H1 (cell line): ENCODE measurements around the gene DTD1. TPM values are rescaled to one million over a fixed set of nuclear protein-coding genes. Genes with fewer than 3 reads are reported as not detected.

Experiments
- CTCF ChIA-PET: fragments of 300-600 bp; sonication (Branson Sonifier 250); formaldehyde crosslinking; loops from one replicate; lab custom pipeline; 2021; ENCODE audit not compliant: partially characterized antibody; lab: Charles Lee
- POLR2A ChIA-PET: fragments of 300-600 bp; sonication (Branson Sonifier 250); formaldehyde crosslinking; loops from one replicate; lab custom pipeline; 2021; ENCODE audit warnings: inconsistent platforms; ENCODE audit not compliant: partially characterized antibody; lab: Charles Lee
- DNase-seq, 2 experiments: peaks; one replicate each; pipeline versions ENCODE4 v3.0.0 to v3.0.0-alpha.2; 2010 to 2022; ENCODE audit warnings: low spot score in 2 of 2, low read depth in 1 of 2, mixed read lengths in 1 of 2
- FAIRE-seq: peaks from 2 replicates; lab custom pipeline; 2011; peaks lifted over from hg19 to GRCh38; lab: Jason Lieb, UNC
- H2AFZ ChIP-seq: 2 replicates; pipeline ENCODE4 v1.8.1; 2012; ENCODE audit warnings: low read length, inconsistent platforms
- H2AK5ac ChIP-seq: 2 replicates; pipeline ENCODE4 v1.6.1; 2013; ENCODE audit warnings: low read depth, low read length
- H2BK120ac ChIP-seq: replicated peaks from 2 replicates; pipeline ENCODE3; 2013; ENCODE audit warnings: low read depth, low read length, inconsistent platforms
- H2BK12ac ChIP-seq: 2 replicates; pipeline ENCODE4 v1.6.1; 2013; ENCODE audit warnings: low read depth, low read length
- H2BK15ac ChIP-seq: 2 replicates; pipeline ENCODE4 v1.6.1; 2013; ENCODE audit warnings: low read length
- H2BK20ac ChIP-seq: 2 replicates; pipeline ENCODE4 v1.6.1; 2013; ENCODE audit warnings: low read length
- H2BK5ac ChIP-seq: 2 replicates; pipeline ENCODE4 v1.6.1; 2013; ENCODE audit warnings: low read depth, low read length
- H3K14ac ChIP-seq: 2 replicates; pipeline ENCODE4 v1.6.1; 2013; ENCODE audit warnings: inconsistent platforms; ENCODE audit not compliant: insufficient read length
- H3K18ac ChIP-seq: 2 replicates; pipeline ENCODE4 v1.6.1; 2013; ENCODE audit warnings: low read length; ENCODE audit errors: extremely low read depth
- H3K23ac ChIP-seq: 2 replicates; pipeline ENCODE4 v1.6.1; 2013; ENCODE audit warnings: inconsistent platforms; ENCODE audit not compliant: insufficient read length
- H3K23me2 ChIP-seq: 2 replicates; pipeline ENCODE4 v1.6.1; 2013; ENCODE audit warnings: low read depth, low read length
- H3K27ac ChIP-seq: 2 replicates; pipeline ENCODE4 v1.6.1; 2011; ENCODE audit warnings: low read depth, low read length, inconsistent platforms
- H3K27me3 ChIP-seq, 4 experiments: replicated peaks in 1 of 4; 1 replicate in 1 of 4; 2 replicates in 3 of 4; pipeline versions ENCODE4 v1.6.1 to v1.8.1; 2011 to 2013; ENCODE audit warnings: low read length in 3 of 4, mild to moderate bottlenecking in 3 of 4, inconsistent platforms in 2 of 4, mixed read lengths in 2 of 4, moderate library complexity in 1 of 4; ENCODE audit not compliant: control insufficient read depth in 3 of 4, insufficient read depth in 3 of 4; ENCODE audit errors: extremely low read depth in 1 of 4
- H3K36me3 ChIP-seq, 4 experiments: 2 replicates each; pipeline versions ENCODE4 v1.6.1 to v1.8.1; 2011 to 2013; ENCODE audit warnings: mild to moderate bottlenecking in 4 of 4, low read length in 3 of 4, moderate library complexity in 2 of 4, control low read depth in 1 of 4, inconsistent platforms in 1 of 4; ENCODE audit not compliant: insufficient read depth in 4 of 4, control insufficient read depth in 2 of 4
- H3K4ac ChIP-seq: replicated peaks from 2 replicates; pipeline ENCODE3; 2013; ENCODE audit warnings: low read length, low read depth, mixed read lengths, inconsistent platforms; ENCODE audit not compliant: insufficient read length
- H3K4me1 ChIP-seq, 4 experiments: replicated peaks in 1 of 4; 1 replicate in 1 of 4; 2 replicates in 3 of 4; pipeline versions ENCODE4 v1.6.1 to v1.8.1; 2011 to 2013; ENCODE audit warnings: low read length in 3 of 4, inconsistent platforms in 2 of 4, mixed read lengths in 1 of 4; ENCODE audit not compliant: insufficient read depth in 4 of 4, control insufficient read depth in 3 of 4
- H3K4me2 ChIP-seq, 2 experiments: 2 replicates each; pipeline versions ENCODE4 v1.6.1 to v1.8.1; 2011 to 2013; ENCODE audit warnings: low read depth in 2 of 2, low read length in 2 of 2, control low read depth in 1 of 2, inconsistent platforms in 1 of 2, mild to moderate bottlenecking in 1 of 2; ENCODE audit not compliant: insufficient read depth in 1 of 2
- H3K4me3 ChIP-seq, 4 experiments: fragments of 200-600, 300-600 bp in 1 of 4; sonication (generic), shearing (Covaris generic), sonication (Bioruptor Twin) in 1 of 4; 2 replicates each; pipeline versions ENCODE4 v1.5.1 to v1.8.1; 2011 to 2016; ENCODE audit warnings: low read length in 4 of 4, low read depth in 3 of 4, control low read depth in 2 of 4, inconsistent platforms in 2 of 4, mild to moderate bottlenecking in 2 of 4, mixed read lengths in 1 of 4, moderate library complexity in 1 of 4; ENCODE audit not compliant: insufficient read depth in 2 of 4; ENCODE audit errors: extremely low read depth in 1 of 4
- H3K56ac ChIP-seq: replicated peaks from 2 replicates; pipeline ENCODE3; 2013; ENCODE audit warnings: low read depth, mild to moderate bottlenecking, mixed read lengths, low read length, inconsistent platforms; ENCODE audit not compliant: insufficient read length
- H3K79me1 ChIP-seq: 2 replicates; pipeline ENCODE4 v1.6.1; 2013; ENCODE audit warnings: low read depth, low read length, control low read depth
- H3K79me2 ChIP-seq, 2 experiments: 2 replicates each; pipeline versions ENCODE4 v1.6.1 to v1.8.1; 2012 to 2013; ENCODE audit warnings: low read length in 2 of 2, mild to moderate bottlenecking in 2 of 2, inconsistent platforms in 1 of 2; ENCODE audit not compliant: insufficient read depth in 2 of 2, control insufficient read depth in 1 of 2
- H3K9ac ChIP-seq, 4 experiments: replicated peaks in 1 of 4; 1 replicate in 1 of 4; 2 replicates in 3 of 4; pipeline versions ENCODE4 v1.6.1 to v1.8.1; 2011 to 2013; ENCODE audit warnings: low read depth in 3 of 4, low read length in 3 of 4, control low read depth in 2 of 4, mild to moderate bottlenecking in 2 of 4, moderate library complexity in 2 of 4, inconsistent platforms in 1 of 4; ENCODE audit errors: extremely low read depth in 1 of 4
- H3K9me3 ChIP-seq, 2 experiments: 2 replicates each; pipeline versions ENCODE4 v1.6.1 to v1.8.1; 2012 to 2013; ENCODE audit warnings: mild to moderate bottlenecking in 2 of 2, moderate library complexity in 2 of 2, control low read depth in 1 of 2, inconsistent platforms in 1 of 2, low read depth in 1 of 2, low read length in 1 of 2, mixed read lengths in 1 of 2; ENCODE audit not compliant: insufficient read depth in 2 of 2
- H4K20me1 ChIP-seq, 2 experiments: replicated peaks in 1 of 2; 2 replicates each; pipeline versions ENCODE3 to v1.8.1; 2011 to 2013; ENCODE audit warnings: inconsistent platforms in 2 of 2, low read length in 2 of 2, mild to moderate bottlenecking in 1 of 2; ENCODE audit not compliant: insufficient read depth in 2 of 2, control insufficient read depth in 1 of 2
- H4K5ac ChIP-seq: 2 replicates; pipeline ENCODE4 v1.6.1; 2013; ENCODE audit warnings: low read length, low read depth, mixed read lengths, inconsistent platforms; ENCODE audit not compliant: insufficient read length
- H4K8ac ChIP-seq: 2 replicates; pipeline ENCODE4 v1.8.0; 2013; ENCODE audit warnings: mild to moderate bottlenecking, moderate library complexity, low read length, inconsistent platforms; ENCODE audit not compliant: insufficient read depth; ENCODE audit errors: extremely low read depth
- H4K91ac ChIP-seq: replicated peaks from 2 replicates; pipeline ENCODE3; 2013; ENCODE audit warnings: low read length, mixed read lengths, inconsistent platforms; ENCODE audit not compliant: insufficient read length
- CBX5 ChIP-seq: fragments of 300-800, 300-1000 bp; sonication (generic); IDR thresholded peaks from 2 replicates; pipeline ENCODE4 v1.7.1; 2016; ENCODE audit warnings: antibody characterized with exemption, low read length, low read depth
- EGR1 ChIP-seq: IDR thresholded peaks from 2 replicates; pipeline ENCODE4 v1.6.1; 2011; ENCODE audit warnings: low read depth, low read length, borderline replicate concordance
- EZH2 ChIP-seq: fragments of 200-600 bp; sonication (generic); IDR thresholded peaks from 2 replicates; pipeline ENCODE4 v1.7.1; 2012; ENCODE audit warnings: low read depth, mild to moderate bottlenecking, moderate library complexity, low read length, inconsistent platforms; ENCODE audit not compliant: severe bottlenecking
- GTF2F1 ChIP-seq: IDR thresholded peaks from 2 replicates; pipeline ENCODE4 v1.6.1; 2012; ENCODE audit warnings: low read depth, low read length, improper control_type of control experiment, borderline replicate concordance
- KDM1A ChIP-seq: fragments of 200-600, 300-600 bp; sonication (generic); IDR thresholded peaks from 2 replicates; pipeline ENCODE4 v1.7.1; 2016; ENCODE audit warnings: mild to moderate bottlenecking, low read length, borderline replicate concordance
- MAFK ChIP-seq: IDR thresholded peaks from 2 replicates; pipeline ENCODE4 v1.6.1; 2012; ENCODE audit warnings: low read depth, mild to moderate bottlenecking, improper control_type of control experiment, low read length
- PHF8 ChIP-seq: fragments of 200-600 bp; sonication (generic); conservative IDR thresholded peaks from 2 replicates; pipeline ENCODE4 v1.7.1; 2012; ENCODE audit warnings: low read depth, mild to moderate bottlenecking, inconsistent platforms, low read length, moderate library complexity
- TAF7 ChIP-seq: optimal IDR thresholded peaks from 2 replicates; pipeline ENCODE3; 2011; ENCODE audit warnings: low read depth, mild to moderate bottlenecking, inconsistent platforms, low read length, moderate library complexity, borderline replicate concordance
- TCF12 ChIP-seq: IDR thresholded peaks from 2 replicates; pipeline ENCODE4 v1.6.1; 2011; ENCODE audit warnings: low read depth, mild to moderate bottlenecking, low read length
- TEAD4 ChIP-seq: IDR thresholded peaks from 2 replicates; pipeline ENCODE4 v1.6.1; 2012; ENCODE audit warnings: low read depth, low read length, inconsistent platforms, mixed read lengths
- YY1 ChIP-seq: IDR thresholded peaks from 2 replicates; pipeline ENCODE4 v1.6.1; 2011; ENCODE audit warnings: low read depth, mild to moderate bottlenecking, low read length
- WGBS, 2 experiments: shearing (Covaris generic) in 1 of 2; methylation state at CpG; one replicate each; pipeline versions ENCODE4 v1.1.6 to v1.1.7; 2013 to 2015; ENCODE audit warnings: low lambda C conversion rate in 2 of 2, mixed read lengths in 2 of 2, inconsistent platforms in 1 of 2, low coverage in 1 of 2, missing lambda C conversion rate in 1 of 2; ENCODE audit not compliant: insufficient replicate concordance in 2 of 2, insufficient coverage in 1 of 2, insufficient read length in 1 of 2; ENCODE audit errors: extremely low coverage in 1 of 2, missing lambda C conversion rate in 1 of 2; 5-methylcytosine and 5-hydroxymethylcytosine counted together
- polyA plus RNA-seq, 7 experiments: library from polyadenylated mRNA; depleted of rRNA in 3 of 7; stranded (reverse) in 5 of 7; unstranded in 2 of 7; fragments of >200 nt in 5 of 7; fragments of 200-250 nt in 2 of 7; gene quantifications; 1 replicate in 5 of 7; 2 replicates in 1 of 7; 4 replicates in 1 of 7; pipeline versions ENCODE4 v1.2.1 to v1.2.3, GENCODE V29; 2011 to 2013; ENCODE audit warnings: missing spikeins in 2 of 7, mixed read lengths in 2 of 7
- total RNA-seq: library from RNA; stranded (reverse); fragmentation: NEBNext Ultra II Directional; extraction: Animal tissue kit (Norgen Biotek cat#: 25700); gene quantifications from 2 replicates; pipeline ENCODE4 v1.2.1, GENCODE V29; 2021
- TF ChIP-seq, protein P1 (sequence below): IDR thresholded peaks from 2 replicates; pipeline ENCODE4 v1.6.1; 2012; ENCODE audit warnings: low read length, inconsistent platforms

Gene DTD1
- total and polyA plus RNA-seq, 2 of the 8 experiments (the other 6 are each of a cell fraction or from before 2014, with no cell fraction given) = 49.7 to 66.6 TPM

- Histone ChIP-seq H2BK15ac (no peak overlapping the region), H2BK120ac (no peak overlapping the region), H4K5ac (no peak overlapping the region), H3K27me3 (no peaks in the 10 kb centered on the region), H3K36me3 (no peaks in the 10 kb centered on the region), H3K9me3 (no peaks in the 10 kb centered on the region), H3K18ac (no peak overlapping the region), H3K23ac (no peak overlapping the region), H3K4me3 (no peak overlapping the region), H3K4ac (no peak overlapping the region), H2AFZ (no peak overlapping the region), H2BK12ac (no peak overlapping the region), H3K9ac (no peak overlapping the region), H3K27ac (no peak overlapping the region), H3K4me1 (peaks cover 0 to 3% (median 1%) of the 10 kb centered on the region in 4 experiments; a peak in 3 of 7 replicates), H2AK5ac (no peak overlapping the region), H3K4me2 (no peak overlapping the region), H4K8ac (no peak overlapping the region), H2BK5ac (no peak overlapping the region), H2BK20ac (no peak overlapping the region), H3K56ac (no peak overlapping the region), H3K23me2 (no peaks in the 10 kb centered on the region), H3K79me2 (no peaks in the 10 kb centered on the region), H4K20me1 (peaks cover 0 to 3% of the 10 kb centered on the region in 2 experiments), H3K79me1 (peaks cover 3% of the 10 kb centered on the region; the same call in 1 of the 2 replicates), H4K91ac (no peak overlapping the region), H3K14ac (no peak overlapping the region)
- 78% methylated on average over 1 of the region's 1 CpG; no CpG with 5 or more reads in 1 of the 2 experiments for WGBS, 2 experiments
- FAIRE-seq (no peak), DNase-seq (no peak)
- POLR2A ChIA-PET = no interaction called here
- CTCF ChIA-PET = no interaction called here
- no peak for TF ChIP-seq CBX5
- no peak for TF ChIP-seq TEAD4
- TF ChIP-seq GTF2F1 = no peak
- TF ChIP-seq EGR1 = no peak
- TF ChIP-seq EZH2 = no peak
- TF ChIP-seq TAF7 = no peak
- TF ChIP-seq, protein P1, sequence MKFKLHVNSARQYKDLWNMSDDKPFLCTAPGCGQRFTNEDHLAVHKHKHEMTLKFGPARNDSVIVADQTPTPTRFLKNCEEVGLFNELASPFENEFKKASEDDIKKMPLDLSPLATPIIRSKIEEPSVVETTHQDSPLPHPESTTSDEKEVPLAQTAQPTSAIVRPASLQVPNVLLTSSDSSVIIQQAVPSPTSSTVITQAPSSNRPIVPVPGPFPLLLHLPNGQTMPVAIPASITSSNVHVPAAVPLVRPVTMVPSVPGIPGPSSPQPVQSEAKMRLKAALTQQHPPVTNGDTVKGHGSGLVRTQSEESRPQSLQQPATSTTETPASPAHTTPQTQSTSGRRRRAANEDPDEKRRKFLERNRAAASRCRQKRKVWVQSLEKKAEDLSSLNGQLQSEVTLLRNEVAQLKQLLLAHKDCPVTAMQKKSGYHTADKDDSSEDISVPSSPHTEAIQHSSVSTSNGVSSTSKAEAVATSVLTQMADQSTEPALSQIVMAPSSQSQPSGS = no peak
- no peak for TF ChIP-seq MAFK
- no peak for TF ChIP-seq PHF8
- TF ChIP-seq KDM1A = no peak
- TF ChIP-seq TCF12 = no peak
- no peak for TF ChIP-seq YY1
Observed at GRCh38 chr20:18731940-18732339, 144.1 kb downstream of the DTD1 start.
